Colon (tissue), 2 donors: ENCODE results near the gene CD9.
"Not testable (repeated sequence)": the region's sequence is repeated elsewhere in the genome, so short reads cannot be mapped to it uniquely, and the experiment has no call there.

Experiments
- FAIRE-seq: peaks from 2 replicates; lab custom pipeline; 2012; peaks lifted over from hg19 to GRCh38; lab: Jason Lieb, UNC
- donor health status: control.
- donor health status: control.

Gene CD9

GRCh38 chr12:6180268-6181051 lies 19.7 kb upstream of the CD9 start:
- FAIRE-seq, result no peak

GRCh38 chr12:6181166-6181565 lies 19.0 kb upstream of the CD9 start:
- no peak for FAIRE-seq

DNA sequence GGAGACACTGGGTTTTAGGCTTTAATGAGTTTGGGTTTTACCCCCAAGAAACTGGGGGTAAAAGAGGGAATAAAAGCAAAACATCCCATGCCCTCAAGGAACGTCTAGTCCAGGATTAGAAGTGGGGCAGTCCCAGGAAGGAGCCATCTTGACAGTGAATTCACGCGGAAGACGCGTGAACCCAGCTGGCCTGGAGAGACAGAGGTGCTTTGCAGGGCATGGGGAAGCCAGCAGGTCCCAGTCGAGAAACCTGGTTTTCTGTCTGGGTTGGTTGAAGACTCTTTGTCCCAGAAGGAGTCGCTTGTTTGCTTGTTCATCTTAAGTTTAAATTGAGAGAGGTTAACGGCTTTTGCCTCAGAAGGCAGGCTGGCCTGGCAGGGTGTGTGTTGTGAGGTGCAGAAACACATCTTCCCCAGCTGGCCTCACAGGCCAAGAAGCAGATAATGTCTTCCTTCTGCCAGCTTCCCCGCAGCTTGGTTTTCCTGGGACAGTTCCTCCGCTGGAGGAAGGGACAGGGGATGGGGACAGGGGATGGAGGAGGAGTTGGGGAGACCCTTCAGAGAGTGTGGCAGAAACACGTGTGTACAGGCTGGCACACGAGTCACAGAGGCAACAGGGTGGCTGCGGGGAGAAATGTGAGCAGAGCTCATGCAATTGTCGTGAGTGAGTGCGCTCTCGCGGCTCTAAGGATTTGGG lies 18.5 kb upstream of the CD9 start:
- no peak for FAIRE-seq

DNA sequence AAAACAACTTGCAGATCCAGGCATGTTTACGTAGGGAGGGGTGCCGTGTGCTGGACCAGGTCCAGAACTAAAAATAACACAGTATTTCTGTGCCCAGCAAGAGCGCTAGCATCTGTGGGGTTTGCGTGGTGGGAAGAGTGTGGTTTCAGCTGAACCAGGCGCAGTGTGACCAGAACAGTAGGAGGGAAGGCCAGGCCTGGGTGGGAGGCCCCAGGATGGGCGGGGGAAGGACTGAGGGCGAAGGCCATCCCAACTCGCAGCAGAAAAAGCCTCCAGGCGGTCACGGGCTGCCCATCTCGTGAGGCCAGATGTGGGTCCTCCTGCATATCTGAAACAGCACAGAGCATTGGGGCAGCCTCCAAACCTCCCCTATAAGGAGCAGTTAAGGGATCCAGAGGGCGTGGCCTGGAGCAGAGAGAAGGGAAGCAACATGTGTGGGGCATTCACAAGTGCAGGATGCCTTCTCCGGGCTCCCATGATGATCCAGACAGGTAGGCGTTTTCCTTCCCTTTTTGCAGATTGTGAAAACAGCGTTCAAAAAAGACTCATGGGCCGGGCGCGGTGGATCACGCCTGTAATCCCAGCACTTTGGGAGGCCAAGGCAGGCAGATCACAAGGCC lies 17.8 kb upstream of the CD9 start:
- FAIRE-seq, result no peak

GRCh38 chr12:6183689-6184428 lies 16.3 kb upstream of the CD9 start:
- no peak for FAIRE-seq

GRCh38 chr12:6185961-6186827 lies 14.0 kb upstream of the CD9 start:
- FAIRE-seq, result no peak

GRCh38 chr12:6187948-6188793 lies 12.0 kb upstream of the CD9 start:
- FAIRE-seq, result no peak

GRCh38 chr12:6189028-6189427 lies 11.2 kb upstream of the CD9 start:
- FAIRE-seq, result no peak

DNA sequence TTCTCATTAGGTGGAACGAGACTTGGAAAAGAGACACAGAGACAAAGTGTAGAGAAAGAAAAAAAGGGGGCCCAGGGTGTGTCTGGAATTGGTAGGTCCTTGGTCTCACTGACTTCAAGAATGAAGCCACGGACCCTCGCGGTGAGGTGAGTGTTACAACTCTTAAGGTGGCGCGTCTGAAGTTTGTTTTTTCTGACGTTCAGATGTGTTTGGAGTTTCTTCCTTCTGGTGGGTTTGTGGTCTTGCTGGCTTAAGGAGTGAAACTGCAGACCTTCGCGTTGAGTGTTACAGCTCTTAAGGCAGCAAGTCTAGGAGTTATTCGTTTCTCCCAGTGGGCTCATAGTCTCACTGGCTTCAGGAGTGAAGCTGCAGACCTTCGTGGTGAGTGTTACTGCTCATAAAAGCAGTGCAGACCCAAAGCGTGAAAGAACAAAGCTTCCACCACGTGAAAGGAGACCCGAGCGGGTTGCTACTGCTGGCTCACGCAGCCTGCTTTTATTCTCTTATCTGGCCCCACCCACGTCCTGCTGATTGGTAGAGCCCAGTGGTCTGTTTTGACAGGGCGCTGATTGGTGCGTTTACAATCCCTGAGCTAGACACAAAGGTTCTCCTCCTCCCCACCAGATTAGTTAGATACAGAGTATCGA lies 10.1 kb upstream of the CD9 start:
- FAIRE-seq, result not testable (repeated sequence)

DNA sequence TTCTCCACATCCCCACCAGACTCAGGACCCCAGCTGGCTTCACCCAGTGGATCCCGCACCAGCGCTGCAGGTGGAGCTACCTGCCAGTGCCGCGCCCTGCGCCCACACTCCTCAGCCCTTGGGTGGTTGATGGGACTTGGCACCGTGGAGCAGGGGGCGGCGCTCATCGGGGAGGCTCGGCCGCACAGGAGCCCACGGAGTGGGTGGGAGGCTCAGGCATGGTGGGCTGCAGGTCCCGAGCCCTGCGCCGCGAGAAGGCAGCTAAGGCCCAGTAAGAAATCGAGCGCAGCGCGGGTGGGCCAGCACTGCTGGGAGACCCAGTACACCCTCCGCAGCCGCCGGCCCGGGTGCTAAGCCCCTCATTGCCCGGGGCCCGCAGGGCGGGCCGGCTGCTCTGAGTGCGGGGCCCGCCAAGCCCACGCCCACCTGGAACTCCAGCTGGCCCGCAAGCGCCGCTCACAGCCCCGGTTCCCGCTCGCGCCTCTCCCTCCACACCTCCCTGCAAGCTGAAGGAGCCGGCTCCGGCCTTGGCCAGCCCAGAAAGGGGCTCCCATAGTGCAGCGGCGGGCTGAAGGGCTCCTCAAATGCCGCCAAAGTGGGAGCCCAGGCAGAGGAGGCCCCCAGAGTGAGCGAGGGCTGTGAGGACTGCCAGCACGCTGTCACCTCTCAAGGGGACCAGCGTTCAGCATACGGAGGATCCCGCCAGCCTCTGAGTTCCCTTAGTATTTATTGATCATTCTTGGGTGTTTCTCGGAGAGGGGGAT lies 9.3 kb upstream of the CD9 start:
- not testable (repeated sequence) for FAIRE-seq

DNA sequence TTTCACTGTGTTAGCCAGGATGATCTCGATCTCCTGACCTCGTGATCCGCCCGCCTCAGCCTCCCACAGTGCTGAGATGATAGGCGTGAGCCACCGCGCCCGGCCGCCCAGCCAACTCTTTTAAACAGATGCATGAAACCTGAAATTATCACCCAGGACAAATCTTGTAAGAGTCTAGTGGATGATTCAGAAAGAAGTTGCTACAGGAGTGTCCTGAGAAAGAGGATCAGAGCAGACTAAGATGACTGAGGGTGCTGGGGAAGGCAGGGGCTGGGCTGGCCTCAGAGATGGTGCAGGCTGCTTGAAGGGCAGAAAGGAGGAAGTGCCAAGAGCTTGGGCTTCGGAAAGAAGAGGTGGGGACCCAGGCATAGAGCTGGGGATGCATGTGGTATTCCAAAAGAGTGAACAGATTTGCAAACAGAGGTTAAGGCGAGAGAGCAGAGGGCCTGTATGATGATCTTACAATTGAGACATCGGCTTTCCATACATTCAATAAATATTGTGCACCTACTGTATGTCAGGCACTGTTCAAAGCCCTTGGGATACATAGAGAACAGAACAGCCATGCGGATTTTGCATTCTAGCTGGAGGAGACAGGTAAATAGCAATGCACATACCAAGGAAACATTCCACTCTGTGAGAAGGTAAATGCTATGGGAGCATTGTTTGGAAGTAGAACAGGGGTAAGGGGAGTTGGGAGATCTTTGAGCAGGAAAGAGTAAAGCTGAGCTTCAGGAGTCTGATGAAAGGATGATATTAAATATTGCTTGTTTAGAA lies 7.4 kb upstream of the CD9 start:
- no peak for FAIRE-seq

DNA sequence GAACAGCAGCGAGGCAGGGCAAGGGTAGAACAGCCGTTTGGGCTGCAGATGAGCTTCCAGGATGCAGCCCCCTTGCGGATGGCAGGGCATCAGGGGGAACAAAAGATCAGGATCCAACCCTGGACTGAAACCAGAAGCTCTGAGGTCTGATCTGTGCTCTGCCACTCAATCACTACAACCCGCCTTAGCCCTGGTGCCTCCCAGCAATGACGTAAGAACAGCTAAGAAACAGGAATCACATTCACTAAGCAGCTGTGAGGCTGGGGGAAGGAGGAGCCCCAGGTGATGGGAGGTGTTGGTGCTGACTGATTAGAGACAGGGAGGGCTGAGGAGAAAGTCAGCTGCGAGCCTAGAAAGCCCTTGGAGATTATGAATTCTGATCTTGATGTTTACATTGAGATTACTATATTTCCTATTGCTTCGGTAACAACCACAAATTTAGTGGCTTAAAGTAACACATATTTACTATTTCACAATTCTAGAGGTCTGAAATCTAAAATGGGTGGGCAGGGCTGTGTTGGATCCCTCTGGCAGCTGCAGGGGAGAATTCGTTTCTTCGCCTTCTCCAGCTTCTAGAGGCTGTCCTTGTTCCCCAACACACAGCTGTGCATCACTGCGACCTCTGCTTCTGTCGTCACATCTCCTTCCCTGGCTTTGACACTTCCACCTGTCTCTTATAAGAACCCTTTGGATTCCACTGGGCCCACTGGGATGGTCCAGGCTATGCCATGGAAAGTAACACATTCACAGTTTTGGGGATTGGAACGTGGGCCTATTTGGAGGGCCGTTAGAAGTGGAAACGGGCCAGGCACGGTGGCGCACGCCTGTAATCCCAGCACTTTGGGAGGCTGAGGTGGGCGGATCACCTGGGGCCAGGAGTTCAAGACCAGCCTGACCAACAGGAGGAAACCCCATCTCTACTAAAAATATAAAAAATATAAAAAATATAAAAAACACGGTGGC lies 6.1 kb upstream of the CD9 start:
- no peak for FAIRE-seq

DNA sequence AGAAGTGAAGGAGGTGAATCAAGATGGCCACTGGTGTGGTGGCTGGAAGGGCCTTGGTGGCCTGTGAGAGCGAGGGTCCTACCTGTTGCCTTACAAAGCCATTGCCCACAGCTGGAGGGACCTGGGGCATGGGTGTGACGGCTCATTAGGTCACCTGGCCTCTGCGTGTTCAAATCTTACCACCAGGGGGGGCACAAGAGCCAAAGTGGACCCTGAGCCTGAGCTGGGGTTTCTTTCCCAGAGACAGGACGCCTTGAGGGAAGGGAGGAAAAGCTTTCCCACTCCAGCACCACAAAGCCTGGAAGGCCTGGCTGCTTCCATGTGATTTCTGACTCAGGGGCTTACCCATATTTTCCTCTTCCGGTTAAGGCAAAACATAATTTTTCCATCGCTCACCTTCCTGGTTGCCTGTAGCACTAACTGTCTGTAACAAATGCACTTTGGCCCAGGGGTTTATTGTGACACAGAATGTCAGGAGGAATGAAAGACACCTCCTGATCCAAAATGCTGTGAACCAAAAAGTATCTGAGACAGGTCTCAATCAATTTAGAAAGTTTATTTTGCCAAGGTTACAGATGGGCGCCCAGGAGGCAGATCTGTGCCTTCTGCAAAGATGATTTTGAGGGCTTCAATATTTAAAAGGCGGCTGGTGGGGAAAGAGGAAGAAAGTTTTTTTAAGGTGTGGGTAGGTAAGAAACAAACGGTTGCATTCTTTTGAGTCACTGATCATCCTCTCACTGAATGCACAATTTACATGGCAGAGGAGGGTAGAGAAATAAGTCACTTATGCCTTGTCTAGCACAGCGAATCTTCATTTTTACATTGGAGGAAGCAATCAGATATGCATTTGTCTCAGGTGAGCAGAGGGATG lies 4.3 kb upstream of the CD9 start:
- FAIRE-seq, result no peak

DNA sequence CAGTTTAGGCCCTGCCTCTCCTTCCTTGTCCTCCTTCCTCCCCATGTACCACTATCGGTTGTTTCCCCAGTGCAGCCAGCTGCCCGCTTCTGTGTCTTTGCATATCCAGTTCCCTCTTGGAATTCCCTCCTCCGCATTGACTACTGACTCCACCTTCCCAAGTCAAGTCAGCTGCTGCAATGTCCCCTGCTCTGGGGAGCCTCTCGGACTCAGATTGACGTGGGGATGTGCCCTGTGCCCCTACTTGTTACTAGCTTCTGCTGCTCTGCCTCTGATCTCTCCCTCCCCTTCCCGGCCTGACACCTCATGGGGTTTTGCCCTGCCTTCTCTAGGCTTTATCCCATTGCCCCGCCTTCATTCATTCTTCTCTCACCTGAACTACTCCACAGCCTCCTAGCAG lies 2.1 kb upstream of the CD9 start:
- no peak for FAIRE-seq

DNA sequence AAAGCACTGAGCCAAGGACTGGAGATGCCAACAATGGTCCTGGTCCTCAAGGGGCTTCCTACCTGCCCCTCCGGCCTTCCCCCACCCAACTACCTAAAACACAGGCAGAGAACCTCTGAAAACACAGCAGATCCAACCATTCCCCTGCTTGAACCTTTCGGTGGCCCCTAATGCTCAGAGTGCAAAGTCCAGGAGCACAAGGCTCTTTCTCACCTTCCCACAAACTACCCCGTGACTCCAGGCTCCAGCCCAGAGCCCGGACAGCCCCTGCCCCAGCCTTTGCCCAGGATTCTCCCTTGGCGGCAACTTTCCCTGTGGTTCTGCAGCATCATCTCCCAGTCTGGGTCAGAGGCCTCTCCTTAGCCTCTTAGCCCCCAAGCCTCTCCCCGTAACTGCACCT lies 1.6 kb upstream of the CD9 start:
- no peak for FAIRE-seq

DNA sequence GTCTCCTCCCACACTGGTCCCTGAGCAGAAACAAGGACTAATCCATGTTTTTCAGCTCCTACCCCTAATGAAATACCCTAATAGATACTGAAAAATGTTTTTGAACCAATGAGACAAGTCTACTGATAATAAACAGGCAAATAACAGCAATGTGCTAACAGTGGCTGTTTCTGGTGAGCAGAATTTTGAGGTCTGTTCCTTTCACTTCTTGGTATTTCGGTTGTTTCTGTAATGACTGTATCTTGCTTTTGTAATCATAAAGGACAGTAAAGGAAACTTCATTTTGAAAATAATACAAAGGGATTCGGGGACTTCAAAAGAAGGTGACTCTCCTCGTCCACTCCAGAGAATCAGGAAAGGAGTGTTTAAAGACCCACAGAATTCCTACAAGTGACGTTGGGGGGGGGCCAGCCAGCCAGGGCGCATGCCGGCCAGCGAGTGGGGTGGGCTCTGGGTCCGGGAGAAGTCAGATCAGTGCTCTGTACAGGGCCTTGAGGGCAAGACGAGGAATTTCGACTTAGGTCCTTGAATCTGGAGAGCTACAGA lies 1.1 kb upstream of the CD9 start:
- FAIRE-seq, result no peak
